Right lobe of liver (tissue), 4 donors: ENCODE results near the gene BRD8.

Experiments
- POLR2A ChIP-seq: fragments of 450-650 bp; IDR thresholded peaks from one replicate; pipeline ENCODE4 v1.6.1; 2017; ENCODE audit warnings: antibody characterized with exemption, mild to moderate bottlenecking
- TF ChIP-seq, protein P1 (sequence below), 4 donors: fragments of 200-600 bp in 3 of 4; fragments of 450-650 bp in 1 of 4; IDR thresholded peaks; one replicate each; pipeline versions ENCODE4 v1.5.1 to v1.8.0; 2016 to 2022; ENCODE audit warnings: antibody characterized with exemption in 4 of 4, mild to moderate bottlenecking in 2 of 4
- donor health status: DM: no; HTN: no; CAD: no.
- donor health status: DM: no; HTN: no; CAD: no.
- donor health status: DM: no; HTN: yes; CAD: no.

DNA sequence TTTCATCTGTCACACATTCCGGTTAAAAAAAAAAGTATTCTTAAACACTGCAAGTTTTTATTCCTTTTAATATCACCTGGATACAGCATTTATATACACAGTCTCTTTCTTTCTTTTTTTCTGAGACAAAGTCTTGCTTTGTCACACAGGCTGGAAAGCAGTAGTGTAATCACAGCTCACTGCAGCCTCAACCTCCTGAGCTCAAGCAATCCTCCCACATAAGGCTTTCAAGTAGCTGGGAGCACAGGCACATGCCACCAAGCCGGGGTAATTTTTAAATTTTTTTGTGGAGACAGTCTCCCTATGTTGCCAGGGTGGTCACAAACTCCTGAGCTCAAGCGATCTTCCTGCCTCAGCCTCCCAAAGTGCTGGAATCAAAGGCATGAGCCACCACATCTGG, 14.4 kb upstream of the BRD8 start:
- TF ChIP-seq, protein P1, sequence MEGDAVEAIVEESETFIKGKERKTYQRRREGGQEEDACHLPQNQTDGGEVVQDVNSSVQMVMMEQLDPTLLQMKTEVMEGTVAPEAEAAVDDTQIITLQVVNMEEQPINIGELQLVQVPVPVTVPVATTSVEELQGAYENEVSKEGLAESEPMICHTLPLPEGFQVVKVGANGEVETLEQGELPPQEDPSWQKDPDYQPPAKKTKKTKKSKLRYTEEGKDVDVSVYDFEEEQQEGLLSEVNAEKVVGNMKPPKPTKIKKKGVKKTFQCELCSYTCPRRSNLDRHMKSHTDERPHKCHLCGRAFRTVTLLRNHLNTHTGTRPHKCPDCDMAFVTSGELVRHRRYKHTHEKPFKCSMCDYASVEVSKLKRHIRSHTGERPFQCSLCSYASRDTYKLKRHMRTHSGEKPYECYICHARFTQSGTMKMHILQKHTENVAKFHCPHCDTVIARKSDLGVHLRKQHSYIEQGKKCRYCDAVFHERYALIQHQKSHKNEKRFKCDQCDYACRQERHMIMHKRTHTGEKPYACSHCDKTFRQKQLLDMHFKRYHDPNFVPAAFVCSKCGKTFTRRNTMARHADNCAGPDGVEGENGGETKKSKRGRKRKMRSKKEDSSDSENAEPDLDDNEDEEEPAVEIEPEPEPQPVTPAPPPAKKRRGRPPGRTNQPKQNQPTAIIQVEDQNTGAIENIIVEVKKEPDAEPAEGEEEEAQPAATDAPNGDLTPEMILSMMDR (IDR thresholded peaks at IDR 0.05): no peak
- no peak for TF ChIP-seq POLR2A
